Vagina (tissue), 2 donors: ENCODE data around the gene R3HDM2.

Experiments used
- CTCF ChIP-seq, 3 experiments: fragments of 450-650 bp in 2 of 3; fragments of 200-600 bp in 1 of 3; sonication (generic) in 1 of 3; IDR thresholded peaks; one replicate each; pipeline ENCODE4 v1.5.1; 2017 to 2019; ENCODE audit warnings: antibody characterized with exemption in 3 of 3, mild to moderate bottlenecking in 2 of 3, moderate library complexity in 2 of 3
- POLR2A ChIP-seq, 2 donors: fragments of 450-650 bp; IDR thresholded peaks; one replicate each; pipeline ENCODE4 v1.6.1; 2017; ENCODE audit warnings: antibody characterized with exemption in 2 of 2, mild to moderate bottlenecking in 2 of 2, moderate library complexity in 2 of 2
- POLR2AphosphoS5 ChIP-seq, 2 donors: sonication (generic); formaldehyde crosslinking; IDR thresholded peaks; one replicate each; pipeline ENCODE4 v1.9.0; 2017; ENCODE audit warnings: antibody characterized with exemption in 2 of 2, mild to moderate bottlenecking in 2 of 2, low read depth in 1 of 2; ENCODE audit not compliant: insufficient read depth in 1 of 2

DNA sequence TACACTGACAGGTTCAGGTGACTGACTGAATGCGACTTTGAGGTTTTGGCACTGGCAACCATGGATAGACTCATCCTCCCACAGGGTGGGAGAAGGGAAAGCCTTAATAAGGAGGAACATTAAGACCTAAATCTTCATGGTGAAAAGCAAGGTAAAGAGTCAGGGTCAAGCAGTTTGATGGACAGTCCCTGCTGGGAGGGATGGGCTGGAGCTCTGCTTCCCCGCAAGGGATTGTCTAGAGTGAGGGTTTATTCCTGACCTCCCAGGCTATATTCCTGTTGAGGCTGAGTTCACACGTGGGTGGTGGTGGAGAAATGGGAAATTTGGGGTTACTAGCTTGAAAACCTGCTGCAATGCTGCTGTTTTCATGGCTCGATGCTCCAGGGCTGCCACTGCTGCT lies 170.5 kb downstream of the R3HDM2 start:
- TF ChIP-seq CTCF (IDR thresholded peaks at IDR 0.05), result no peak
- no peak for TF ChIP-seq POLR2A (IDR thresholded peaks at IDR 0.05)
- no peak for TF ChIP-seq POLR2AphosphoS5 (IDR thresholded peaks at IDR 0.05; ENCODE audit: insufficient read depth in 1 of 2, low read depth in 1 of 2)
